ENCODE data around the gene MSH5. TPM values are rescaled to one million over a fixed set of nuclear protein-coding genes. Genes with fewer than 3 reads are reported as not detected.

The MSH5 gene
- total and polyA plus RNA-seq, 2 experiments from 2014 or later = 12.1 to 23.9 TPM

- TF ChIP-seq ZNF462 (CRISPR knock-in tag; IDR thresholded peaks at IDR 0.05) = no peak
Measured at GRCh38 chr6:31721351-31722020, 18.3 kb upstream of the MSH5 start, which contains the start of gene LY6G6C (continued).

GRCh38 chr6:31722173-31722572 is 17.6 kb upstream of the MSH5 start:
- Mint-ChIP-seq H3K4me1 (peaks cover 20% of the 10 kb centered on the region), H3K4me3 (no peak overlapping the region), H3K36me3 (ENCODE audit: low read depth) (peaks cover 15% of the 10 kb centered on the region), H3K27ac (no peak overlapping the region), H3K9me3 (no peaks in the 10 kb centered on the region; the same call in 2 of the 3 replicates), H3K27me3 (ENCODE audit: insufficient read depth, low read depth, poor library complexity) (peaks cover 20% of the 10 kb centered on the region)
- H4K20me1 ChIP-seq (replicated peaks; ENCODE audit: insufficient read depth) = no peaks in the 10 kb centered on the region
- H3K4me2 ChIP-seq = no peak overlapping the region
- no peaks in the 10 kb centered on the region for H3K36me3 ChIP-seq (ENCODE audit: insufficient read depth)
- H3K9me2 ChIP-seq (ENCODE audit: insufficient read depth) = no peaks in the 10 kb centered on the region
- DNase-seq (ENCODE audit: low spot score) (no peak), ATAC-seq (no peak)
- no peak overlapping the region for H2AFZ ChIP-seq
- no peaks in the 10 kb centered on the region for H3F3A ChIP-seq (replicated peaks; ENCODE audit: low read depth)
- no peak overlapping the region for H3K4me3 ChIP-seq
- no peaks in the 10 kb centered on the region for H3K79me2 ChIP-seq (replicated peaks; ENCODE audit: insufficient read depth)
- H3K27me3 ChIP-seq (ENCODE audit: insufficient read depth) = no peaks in the 10 kb centered on the region
- no peak overlapping the region for H3K27ac ChIP-seq (ENCODE audit: low read depth)
- H3K4me1 ChIP-seq (ENCODE audit: insufficient read depth) = peaks cover 14% of the 10 kb centered on the region
- TF ChIP-seq ZNF114 (CRISPR knock-in tag; IDR thresholded peaks at IDR 0.05) (no peak), NANOG (IDR thresholded peaks at IDR 0.05; ENCODE audit: borderline replicate concordance) (no peak), ZNF462 (CRISPR knock-in tag; IDR thresholded peaks at IDR 0.05) (no peak), REST (IDR thresholded peaks at IDR 0.05; ENCODE audit: unreplicated experiment) (no peak), STAT1 (IDR thresholded peaks at IDR 0.05; ENCODE audit: unreplicated experiment) (no peak)
